Measurements from ENCODE around the gene PARPBP. TPM values are rescaled to one million over a fixed set of nuclear protein-coding genes. Genes with fewer than 3 reads are reported as not detected.
"Not testable (repeated sequence)": the region's sequence is repeated elsewhere in the genome, so short reads cannot be mapped to it uniquely, and the experiment has no call there.

PARPBP gene
- polyA plus RNA-seq, 2 of the 4 experiments (the other 2 are of a cell fraction) = 32.4 to 58.2 TPM

GRCh38 chr12:102144221-102144620 is 24.2 kb downstream of the PARPBP start:
- DNase-seq (ENCODE audit: low read depth in 1 of 2, low spot score in 1 of 2) (no peak), ATAC-seq (no peak), FAIRE-seq (no peak)
- TF ChIP-seq BCL3 (IDR thresholded peaks at IDR 0.05) = no peak
- no peak for TF ChIP-seq ZNF302 (CRISPR knock-in tag; IDR thresholded peaks at IDR 0.05)
- no peak for TF ChIP-seq ZC3H11A (IDR thresholded peaks at IDR 0.05)
- no peak for TF ChIP-seq NR3C1 (IDR thresholded peaks at IDR 0.05)
- TF ChIP-seq HMGXB4 (CRISPR knock-in tag; IDR thresholded peaks at IDR 0.05; ENCODE audit: borderline replicate concordance) = no peak
- TF ChIP-seq POLR2AphosphoS2 (conservative IDR thresholded peaks at IDR 0.05; ENCODE audit: low read length) = no peak
- no peak for TF ChIP-seq TFCP2L1 (CRISPR knock-in tag; IDR thresholded peaks at IDR 0.05)
- H3K4me1 ChIP-seq = no peaks in the 10 kb centered on the region
- no peak overlapping the region for H3K27ac ChIP-seq
- ChIA-PET CTCF (no interaction called here), POLR2A (no interaction called here)
- H3K4me2 ChIP-seq = no peak overlapping the region
- WGBS (ENCODE audit: missing lambda C conversion rate) = 89% methylated on average over 1 of the region's 1 CpG
- no peak overlapping the region for H3K4me3 ChIP-seq
- no peaks in the 10 kb centered on the region for H3K9me3 ChIP-seq

- ATAC-seq; H3K4me3 ChIP-seq; H3K4me1 ChIP-seq; H3K9me3 ChIP-seq; DNase-seq (ENCODE audit: low read depth in 1 of 2, low spot score in 1 of 2); FAIRE-seq; CTCF ChIA-PET; H3K27ac ChIP-seq; H3K4me2 ChIP-seq; POLR2A ChIA-PET: not testable (repeated sequence)
- WGBS (ENCODE audit: missing lambda C conversion rate) = 95% methylated on average over 4 of the region's 4 CpGs
These were observed 27.1 kb downstream of the PARPBP start for GRCh38 chr12:102147062-102147587.

- ATAC-seq; H3K4me2 ChIP-seq; H3K4me3 ChIP-seq; H3K27ac ChIP-seq; H3K9me3 ChIP-seq; DNase-seq (ENCODE audit: low read depth in 1 of 2, low spot score in 1 of 2); POLR2A ChIA-PET; H3K4me1 ChIP-seq; FAIRE-seq: not testable (repeated sequence)
- 91% methylated on average over 3 of the region's 3 CpGs for WGBS (ENCODE audit: missing lambda C conversion rate)
- CTCF ChIA-PET = interaction anchor here (1.2 kb wide), 1 partner anchor 15 kb away, joined by 5 read pairs; no protein-coding TSS in a partner anchor
These were observed 35.2 kb downstream of the PARPBP start for GRCh38 chr12:102155206-102155605.

- POLR2A ChIA-PET = no interaction called here
These were observed 43.4 kb downstream of the PARPBP start for GRCh38 chr12:102163383-102163782.

More at GRCh38 chr12:102163383-102163782, 43.4 kb downstream of the PARPBP start:
- FAIRE-seq (no peak), ATAC-seq (no peak), DNase-seq (ENCODE audit: low read depth in 1 of 2, low spot score in 1 of 2) (no peak)
- Histone ChIP-seq H3K27ac (no peak overlapping the region), H3K4me1 (no peaks in the 10 kb centered on the region), H3K9me3 (no peaks in the 10 kb centered on the region), H3K4me3 (no peak overlapping the region), H3K4me2 (no peak overlapping the region)
- TF ChIP-seq HOXB5 (CRISPR knock-in tag; IDR thresholded peaks at IDR 0.05) (no peak), CBX2 (IDR thresholded peaks at IDR 0.05; ENCODE audit: borderline replicate concordance, low read depth) (no peak), FOSB (CRISPR knock-in tag; IDR thresholded peaks at IDR 0.05) (no peak), POLR2AphosphoS2 (conservative IDR thresholded peaks at IDR 0.05; ENCODE audit: low read length) (no peak), MYC (IDR thresholded peaks at IDR 0.05; ENCODE audit: borderline replicate concordance, low read length) (no peak), HDAC2 (IDR thresholded peaks at IDR 0.05) (no peak), BCL3 (IDR thresholded peaks at IDR 0.05) (no peak), FOXS1 (CRISPR knock-in tag; IDR thresholded peaks at IDR 0.05) (no peak), RFX5 (IDR thresholded peaks at IDR 0.05) (no peak), JUNB (IDR thresholded peaks at IDR 0.05) (no peak)
- 91% methylated on average over 1 of the region's 1 CpG for WGBS (ENCODE audit: missing lambda C conversion rate)
- CTCF ChIA-PET = no interaction called here

Data from A549 (cell line).